Measurements from ENCODE around the gene LIPT2.

LIPT2 gene

DNA sequence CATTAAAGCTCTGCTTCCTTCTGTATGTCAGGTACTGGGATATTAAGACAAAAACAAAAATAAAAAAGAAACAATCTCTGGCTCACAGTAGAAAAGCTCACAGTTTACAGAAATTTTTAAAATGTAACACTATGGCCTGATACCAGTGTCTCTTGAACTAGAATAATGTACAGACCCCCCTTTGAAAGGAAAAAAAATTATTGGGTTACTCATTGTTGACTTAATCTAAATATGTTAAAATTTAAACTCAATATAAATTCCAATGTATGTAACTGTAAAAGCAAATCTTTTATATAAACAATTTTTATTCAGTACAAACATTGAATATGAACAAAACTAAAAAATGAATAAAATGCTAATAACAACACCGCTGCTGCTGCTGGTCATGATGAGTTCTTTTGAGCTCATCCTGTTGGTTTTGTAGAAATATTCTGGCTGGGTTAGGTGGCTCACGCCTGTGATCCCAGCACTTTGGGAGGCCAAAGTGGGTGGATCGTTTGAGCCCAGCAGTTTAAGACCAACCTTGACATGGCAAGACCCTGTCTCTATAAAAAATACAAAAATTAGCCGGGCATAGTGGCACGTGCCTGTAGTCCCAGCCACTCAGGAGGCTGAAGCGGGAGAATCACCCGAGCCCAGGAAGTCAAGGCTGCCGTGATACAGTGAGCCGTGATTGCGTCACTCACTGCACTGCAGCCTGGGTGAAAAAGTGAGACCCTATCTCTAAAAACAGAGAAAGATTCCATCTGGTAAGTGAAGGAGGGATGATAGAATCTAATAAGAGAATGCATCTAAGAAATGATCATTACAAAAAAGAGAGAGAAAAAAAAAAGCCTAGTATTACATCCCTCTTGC lies 14.4 kb downstream of the LIPT2 start:
- TF ChIP-seq GATA2 (IDR thresholded peaks at IDR 0.05; ENCODE audit: low read depth, low read length): no peak
- no peak for TF ChIP-seq GATA3 (IDR thresholded peaks at IDR 0.05; ENCODE audit: low read depth, low read length)

- TF ChIP-seq GATA3 (IDR thresholded peaks at IDR 0.05; ENCODE audit: low read depth, low read length): no peak
- no peak for TF ChIP-seq GATA2 (IDR thresholded peaks at IDR 0.05; ENCODE audit: low read depth, low read length)
Observed at GRCh38 chr11:74476536-74476935, 17.0 kb downstream of the LIPT2 start.

- no peak for TF ChIP-seq GATA3 (IDR thresholded peaks at IDR 0.05; ENCODE audit: low read depth, low read length)
- no peak for TF ChIP-seq GATA2 (IDR thresholded peaks at IDR 0.05; ENCODE audit: low read depth, low read length)
Observed at GRCh38 chr11:74474316-74474715, 19.2 kb downstream of the LIPT2 start.

DNA sequence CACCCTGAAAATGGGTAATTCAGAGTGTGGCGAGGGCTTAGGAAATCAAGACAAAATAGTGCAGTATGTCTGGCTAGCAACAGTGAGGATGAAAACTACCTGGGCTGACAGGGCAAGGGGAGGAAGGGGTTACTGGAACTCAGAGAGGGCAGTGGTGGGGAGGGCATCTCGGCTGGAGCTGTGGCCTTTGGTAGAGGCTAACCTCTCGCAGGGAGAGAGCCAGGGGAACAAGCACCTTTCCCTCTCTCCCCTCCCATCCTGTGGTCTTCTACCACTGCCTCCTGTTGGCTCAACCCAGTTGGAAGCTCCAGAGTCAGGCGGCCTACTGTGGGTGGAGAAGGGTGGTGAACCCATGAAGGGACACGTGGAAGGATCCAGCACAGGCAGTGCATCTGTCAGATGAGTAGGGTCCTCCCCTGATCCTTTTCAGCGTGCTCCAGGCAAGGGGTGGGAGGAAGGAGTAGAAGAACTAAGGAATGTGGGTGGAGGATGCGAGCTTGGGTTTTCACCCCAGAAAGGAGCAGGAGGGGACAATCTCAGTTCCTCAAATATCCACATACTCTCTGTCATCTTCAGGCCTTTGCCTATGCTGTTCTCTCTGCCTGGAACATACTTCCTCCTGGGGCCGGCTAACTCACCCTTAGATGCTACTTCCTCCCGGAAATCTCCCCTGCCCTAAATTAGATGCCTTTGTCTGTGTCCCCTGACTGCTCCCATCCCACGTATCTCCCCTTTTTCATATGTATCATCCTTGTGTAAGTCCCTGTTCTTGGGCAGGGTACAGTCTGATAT lies 19.9 kb downstream of the LIPT2 start:
- no peak for TF ChIP-seq GATA3 (IDR thresholded peaks at IDR 0.05; ENCODE audit: low read depth, low read length)
- no peak for TF ChIP-seq GATA2 (IDR thresholded peaks at IDR 0.05; ENCODE audit: low read depth, low read length)

DNA sequence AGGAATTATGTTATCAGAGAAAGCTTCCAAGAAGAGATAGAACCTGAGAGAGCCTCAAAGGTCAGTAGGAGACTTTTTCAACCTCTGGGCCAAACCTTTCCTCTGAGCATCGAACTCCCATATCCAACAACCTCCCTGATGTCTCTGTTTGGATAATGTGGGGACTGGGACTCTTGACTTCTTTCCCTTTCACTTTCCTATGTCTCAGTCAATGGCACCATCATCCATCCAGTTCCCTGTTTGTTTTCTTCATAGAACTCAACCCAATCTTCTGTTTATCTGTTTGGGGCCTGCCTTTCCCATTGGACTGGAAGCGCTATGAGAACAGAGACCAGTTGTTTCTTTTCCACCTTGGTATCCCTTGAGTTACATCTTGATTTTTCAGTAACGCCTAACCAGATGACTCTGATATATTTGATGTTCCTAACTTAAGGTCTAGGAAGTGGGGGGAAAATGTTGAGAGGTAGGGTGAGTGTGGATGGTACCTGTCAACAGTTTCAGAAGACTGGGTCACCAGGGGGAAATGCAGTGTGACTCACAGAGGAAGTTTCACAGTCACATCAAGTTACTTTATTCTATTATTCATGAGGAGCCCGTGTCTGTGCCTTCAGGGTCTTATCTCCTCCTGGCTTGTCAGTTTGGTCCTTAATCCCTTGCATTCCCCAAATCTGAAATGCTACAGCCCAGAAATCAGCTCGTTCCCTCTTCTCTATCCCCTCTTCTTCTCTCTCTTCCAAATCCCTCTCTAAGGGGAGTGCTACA lies 21.7 kb downstream of the LIPT2 start:
- no peak for TF ChIP-seq GATA2 (IDR thresholded peaks at IDR 0.05; ENCODE audit: low read depth, low read length)
- TF ChIP-seq GATA3 (IDR thresholded peaks at IDR 0.05; ENCODE audit: low read depth, low read length): no peak

- TF ChIP-seq GATA3 (IDR thresholded peaks at IDR 0.05; ENCODE audit: low read depth, low read length) (no peak), GATA2 (IDR thresholded peaks at IDR 0.05; ENCODE audit: low read depth, low read length) (no peak)
Observed at GRCh38 chr11:74471037-74471436, 22.5 kb downstream of the LIPT2 start.

DNA sequence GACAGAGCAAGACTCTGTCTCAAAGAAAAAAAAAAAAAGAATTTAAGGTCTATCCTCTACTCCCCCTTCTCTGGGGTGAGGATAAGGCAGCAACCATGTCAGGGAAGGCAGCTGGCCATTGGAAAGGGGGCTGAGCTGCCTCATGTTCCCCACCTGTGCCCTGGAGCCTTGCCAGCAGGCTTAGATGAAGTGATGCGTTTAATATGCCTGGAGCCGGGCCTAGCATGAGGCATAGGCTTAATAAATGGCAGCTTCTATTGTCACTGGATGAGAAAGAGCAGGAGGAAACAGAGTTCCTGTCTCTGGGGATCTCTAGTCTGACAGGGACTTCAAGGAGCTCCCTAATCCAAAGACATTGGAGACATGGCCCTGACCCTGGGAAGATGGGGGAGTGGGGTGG lies 23.0 kb downstream of the LIPT2 start:
- TF ChIP-seq GATA3 (IDR thresholded peaks at IDR 0.05; ENCODE audit: low read depth, low read length) (no peak), GATA2 (IDR thresholded peaks at IDR 0.05; ENCODE audit: low read depth, low read length) (no peak)

DNA sequence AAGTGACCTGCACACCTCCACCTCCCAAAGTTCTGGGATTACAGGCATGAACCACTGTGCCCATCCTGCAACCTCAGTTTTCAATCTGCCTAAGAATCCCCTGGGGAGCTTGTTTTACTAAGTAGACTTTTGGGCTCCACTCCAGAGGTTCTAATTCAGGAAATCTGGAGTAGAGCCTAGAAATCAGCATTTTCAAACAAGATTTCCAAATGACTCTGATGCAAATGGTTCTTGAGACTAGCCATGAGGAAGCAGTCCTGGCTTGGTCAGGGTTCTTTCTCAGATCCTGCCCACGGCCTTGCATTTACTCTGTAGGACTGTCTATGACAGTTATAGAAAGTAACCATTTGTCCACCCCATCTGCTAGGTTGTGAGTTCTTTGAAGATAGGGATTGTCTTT lies 24.6 kb downstream of the LIPT2 start:
- TF ChIP-seq GATA2 (IDR thresholded peaks at IDR 0.05; ENCODE audit: low read depth, low read length): no peak
- no peak for TF ChIP-seq GATA3 (IDR thresholded peaks at IDR 0.05; ENCODE audit: low read depth, low read length)

GRCh38 chr11:74468521-74468920 lies 25.0 kb downstream of the LIPT2 start:
- no peak for TF ChIP-seq GATA2 (IDR thresholded peaks at IDR 0.05; ENCODE audit: low read depth, low read length)
- no peak for TF ChIP-seq GATA3 (IDR thresholded peaks at IDR 0.05; ENCODE audit: low read depth, low read length)

DNA sequence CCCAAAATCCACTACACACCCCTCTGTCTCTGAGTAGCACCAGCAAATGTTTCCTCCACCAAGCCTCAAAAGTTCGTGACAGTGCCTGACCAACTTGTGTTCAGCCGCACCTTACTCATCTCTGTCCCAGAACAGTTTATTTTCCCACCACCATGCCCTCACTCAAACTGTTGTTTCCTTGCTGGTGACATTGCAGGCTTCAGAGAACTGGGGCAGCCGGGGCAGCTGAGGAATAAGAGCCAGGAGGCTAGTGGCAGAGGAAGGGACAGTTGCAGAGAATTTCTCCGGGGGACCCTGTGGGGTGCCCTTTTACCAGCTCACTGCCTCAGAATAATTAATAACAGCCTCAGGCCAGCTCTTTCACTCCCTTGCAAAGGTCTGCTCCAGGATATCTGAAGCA lies 25.5 kb downstream of the LIPT2 start:
- no peak for TF ChIP-seq GATA3 (IDR thresholded peaks at IDR 0.05; ENCODE audit: low read depth, low read length)
- no peak for TF ChIP-seq GATA2 (IDR thresholded peaks at IDR 0.05; ENCODE audit: low read depth, low read length)

GRCh38 chr11:74466916-74467885 lies 26.3 kb downstream of the LIPT2 start, which contains the start of gene KCNE3:
KCNE3 (minus strand) TSS chr11:74467549; CDS start chr11:74457563, 9,986 bp downstream.
- TF ChIP-seq GATA3 (IDR thresholded peaks at IDR 0.05; ENCODE audit: low read depth, low read length): no peak
- TF ChIP-seq GATA2 (IDR thresholded peaks at IDR 0.05; ENCODE audit: low read depth, low read length): no peak

DNA sequence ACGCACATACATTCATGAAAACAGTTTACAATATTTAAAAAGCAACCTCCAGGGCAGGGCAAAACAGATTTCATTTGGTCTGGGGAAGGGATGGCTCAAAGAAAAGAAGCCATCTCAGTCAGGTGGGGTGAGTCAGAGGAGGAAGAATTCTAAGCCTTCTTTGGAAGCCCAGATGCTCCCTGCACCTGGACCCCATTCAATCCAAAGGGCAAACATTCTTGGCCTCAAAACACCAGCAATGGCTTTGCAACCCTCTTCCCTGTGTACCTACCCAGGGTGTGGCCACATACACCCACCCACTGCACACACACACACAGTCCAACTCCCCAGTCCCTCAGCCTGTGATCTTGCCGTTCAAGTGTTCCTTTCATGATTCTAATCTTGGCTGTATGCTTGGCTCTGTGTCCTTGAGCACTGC lies 28.2 kb downstream of the LIPT2 start:
- TF ChIP-seq GATA3 (IDR thresholded peaks at IDR 0.05; ENCODE audit: low read depth, low read length): no peak
- no peak for TF ChIP-seq GATA2 (IDR thresholded peaks at IDR 0.05; ENCODE audit: low read depth, low read length)

DNA sequence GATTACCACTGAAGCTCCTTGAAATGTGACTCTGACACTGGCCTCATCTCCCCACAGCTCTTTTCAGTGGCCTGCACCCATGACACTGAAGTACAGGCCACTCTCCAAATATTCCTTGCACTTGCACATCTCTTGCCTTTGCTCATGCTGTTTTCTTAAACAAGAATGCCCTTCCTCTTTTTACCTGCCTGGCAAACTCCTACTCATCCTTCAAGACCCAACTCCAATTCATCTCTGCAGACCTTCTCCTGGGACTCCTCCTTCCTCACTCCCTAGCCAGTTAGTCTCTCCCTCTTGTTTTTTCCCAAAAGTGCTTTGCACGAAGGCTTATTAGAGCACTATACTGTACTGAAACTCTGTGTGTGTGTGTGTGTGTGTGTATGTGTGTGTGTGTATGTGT lies 28.8 kb downstream of the LIPT2 start:
- TF ChIP-seq GATA3 (IDR thresholded peaks at IDR 0.05; ENCODE audit: low read depth, low read length) (no peak), GATA2 (IDR thresholded peaks at IDR 0.05; ENCODE audit: low read depth, low read length) (no peak)
